ENCODE measurements around the gene SPECC1L.
"Not testable (repeated sequence)": the region's sequence is repeated elsewhere in the genome, so short reads cannot be mapped to it uniquely, and the experiment has no call there.

SPECC1L gene

DNA sequence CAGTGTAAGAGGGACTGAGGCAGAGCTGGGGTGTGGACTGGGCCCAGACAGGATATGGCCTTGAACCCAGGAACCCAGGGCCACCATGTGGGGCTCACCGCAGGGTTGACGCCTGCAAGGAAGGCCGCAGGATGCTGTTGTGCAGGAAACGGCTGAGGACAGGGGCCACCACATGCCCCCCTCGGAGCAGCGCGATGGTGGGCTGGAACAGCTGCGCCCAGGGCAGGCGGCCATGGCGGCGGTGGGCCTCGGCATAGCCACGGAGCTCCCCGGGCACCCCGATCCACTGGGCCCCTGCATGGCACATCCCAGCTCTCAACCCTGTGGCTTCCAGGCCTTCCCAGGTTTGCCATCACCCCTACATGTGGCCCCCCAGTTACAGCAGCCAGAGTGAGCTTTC is 37.9 kb upstream of the SPECC1L start:
- TF ChIP-seq, protein P1, sequence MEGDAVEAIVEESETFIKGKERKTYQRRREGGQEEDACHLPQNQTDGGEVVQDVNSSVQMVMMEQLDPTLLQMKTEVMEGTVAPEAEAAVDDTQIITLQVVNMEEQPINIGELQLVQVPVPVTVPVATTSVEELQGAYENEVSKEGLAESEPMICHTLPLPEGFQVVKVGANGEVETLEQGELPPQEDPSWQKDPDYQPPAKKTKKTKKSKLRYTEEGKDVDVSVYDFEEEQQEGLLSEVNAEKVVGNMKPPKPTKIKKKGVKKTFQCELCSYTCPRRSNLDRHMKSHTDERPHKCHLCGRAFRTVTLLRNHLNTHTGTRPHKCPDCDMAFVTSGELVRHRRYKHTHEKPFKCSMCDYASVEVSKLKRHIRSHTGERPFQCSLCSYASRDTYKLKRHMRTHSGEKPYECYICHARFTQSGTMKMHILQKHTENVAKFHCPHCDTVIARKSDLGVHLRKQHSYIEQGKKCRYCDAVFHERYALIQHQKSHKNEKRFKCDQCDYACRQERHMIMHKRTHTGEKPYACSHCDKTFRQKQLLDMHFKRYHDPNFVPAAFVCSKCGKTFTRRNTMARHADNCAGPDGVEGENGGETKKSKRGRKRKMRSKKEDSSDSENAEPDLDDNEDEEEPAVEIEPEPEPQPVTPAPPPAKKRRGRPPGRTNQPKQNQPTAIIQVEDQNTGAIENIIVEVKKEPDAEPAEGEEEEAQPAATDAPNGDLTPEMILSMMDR (IDR thresholded peaks at IDR 0.05) = no peak

DNA sequence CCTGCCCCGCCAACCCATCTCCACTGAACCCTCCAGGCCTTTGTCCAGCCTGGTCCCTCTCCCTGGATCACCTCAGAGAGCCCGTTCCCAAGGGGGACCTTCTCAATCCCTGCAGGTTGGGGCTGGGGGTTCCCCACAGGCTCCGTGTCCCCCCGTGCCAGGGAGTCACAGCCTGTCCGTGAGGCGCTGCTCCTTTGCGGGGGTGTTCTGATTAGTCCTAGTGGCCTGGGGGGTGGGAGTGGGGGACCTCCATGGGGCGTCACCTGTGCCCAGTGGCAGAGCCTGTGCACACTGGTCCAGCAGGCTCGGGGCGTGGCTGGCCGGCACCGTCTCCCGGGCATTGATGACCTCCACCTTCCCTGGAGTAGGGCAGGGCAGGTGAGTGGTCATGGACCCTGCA is 37.4 kb upstream of the SPECC1L start:
- TF ChIP-seq, protein P1 (IDR thresholded peaks at IDR 0.05) = no peak

DNA sequence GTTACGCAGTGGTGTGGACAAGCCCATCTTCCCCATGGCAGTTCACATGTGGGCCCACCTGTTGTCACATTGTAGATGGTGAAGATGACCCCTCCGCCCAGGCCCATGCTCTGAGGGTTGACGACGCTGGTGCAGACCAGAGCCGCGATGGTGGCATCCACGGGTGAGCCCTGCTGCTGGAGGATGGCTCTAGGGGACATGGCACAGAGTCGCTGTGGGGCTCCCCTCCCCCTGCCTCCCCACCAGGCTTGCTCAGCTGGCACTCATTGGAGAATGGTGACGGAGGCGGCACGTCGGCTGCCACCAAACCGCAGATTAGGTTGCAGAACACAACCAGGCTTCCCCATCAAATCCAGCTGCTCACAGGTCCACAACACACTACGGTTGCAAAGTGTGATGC is 36.8 kb upstream of the SPECC1L start:
- TF ChIP-seq, protein P1 (IDR thresholded peaks at IDR 0.05) = no peak

DNA sequence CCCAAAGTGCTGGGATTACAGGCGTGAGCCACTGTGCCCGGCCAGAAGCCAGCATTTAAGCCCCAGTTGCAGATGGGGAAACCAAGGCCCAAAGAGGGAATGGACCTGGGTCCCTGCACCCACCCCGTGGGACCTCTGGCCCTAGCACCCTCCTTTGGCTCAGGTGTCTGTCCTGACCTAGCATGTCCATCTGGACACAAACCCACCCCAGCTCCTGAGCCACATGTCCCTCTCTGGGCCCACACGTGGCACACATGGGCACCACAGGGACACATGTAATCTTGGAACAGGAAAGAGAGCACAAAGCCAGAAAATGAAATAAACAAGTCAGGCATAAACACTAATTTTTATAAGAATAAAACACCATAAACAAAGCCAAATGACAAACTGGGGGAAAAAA is 35.3 kb upstream of the SPECC1L start:
- TF ChIP-seq, protein P1 (IDR thresholded peaks at IDR 0.05) = no peak

DNA sequence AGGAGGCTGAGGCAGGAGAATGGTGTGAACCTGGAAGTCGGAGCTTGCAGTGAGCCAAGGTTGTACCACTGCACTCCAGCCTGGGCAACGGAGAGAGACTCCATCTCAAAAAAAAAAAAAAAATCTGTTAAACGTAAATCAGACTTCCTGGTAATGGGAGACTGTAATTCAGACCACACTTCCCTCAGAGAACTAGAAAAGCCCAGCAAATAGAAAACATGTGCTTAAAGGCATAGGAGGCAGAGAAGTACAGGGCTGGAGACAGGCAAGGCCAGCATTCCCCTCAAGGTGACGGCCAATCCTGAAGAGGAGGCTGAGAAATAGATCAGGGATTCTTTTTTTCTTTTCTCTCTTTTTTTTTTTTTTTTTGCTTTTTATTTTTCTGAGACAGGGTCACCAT is 34.0 kb upstream of the SPECC1L start:
- TF ChIP-seq, protein P1 (IDR thresholded peaks at IDR 0.05) = no peak

DNA sequence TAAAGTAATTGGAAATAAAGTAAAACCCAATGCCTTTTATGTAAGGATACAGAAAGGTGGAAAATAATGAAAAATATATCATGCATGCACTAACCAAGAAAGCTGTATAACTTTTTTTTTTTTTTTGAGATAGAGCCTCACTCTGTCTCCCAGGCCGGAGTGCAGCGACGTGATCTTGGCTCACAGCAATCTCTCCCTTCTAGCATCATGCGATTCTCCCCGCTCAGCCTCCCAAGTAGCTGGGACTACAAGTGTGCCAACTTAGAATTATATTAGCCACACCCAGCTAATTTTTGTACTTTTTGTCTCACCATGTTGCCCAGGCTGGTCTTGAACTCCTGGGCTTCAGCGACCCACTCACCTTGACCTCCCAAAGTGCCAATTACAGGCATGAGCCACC is 30.2 kb upstream of the SPECC1L start:
- TF ChIP-seq, protein P1 (IDR thresholded peaks at IDR 0.05) = no peak

DNA sequence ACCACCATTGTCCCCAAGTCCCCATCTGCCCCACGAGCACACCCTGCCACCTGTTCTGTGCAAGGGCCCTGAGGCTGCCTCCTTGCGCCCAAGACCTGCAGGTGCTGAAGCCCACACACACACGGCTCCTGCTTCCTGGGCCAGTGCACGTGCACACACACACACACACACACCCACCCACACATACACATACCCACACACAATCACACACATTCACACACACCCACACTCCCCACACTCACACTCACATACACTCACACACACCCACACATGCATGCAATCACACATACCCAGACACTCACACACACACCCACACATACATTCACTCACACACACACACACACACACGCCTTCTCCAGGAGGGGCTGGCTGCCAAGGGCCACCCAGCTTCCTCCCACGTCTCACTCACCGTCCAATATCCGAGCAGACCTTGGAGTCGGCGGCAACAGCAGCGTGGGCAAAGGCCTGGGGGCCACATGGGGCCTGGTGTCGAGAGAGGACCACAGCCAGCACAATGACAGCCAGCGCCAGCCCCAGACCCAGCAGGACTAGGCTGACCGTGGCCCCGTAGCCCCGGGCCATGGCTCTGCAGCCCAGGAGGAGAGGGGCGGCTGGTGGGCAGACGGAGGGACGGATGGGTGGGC is 26.4 kb upstream of the SPECC1L start:
- TF ChIP-seq, protein P1 (IDR thresholded peaks at IDR 0.05) = no peak

DNA sequence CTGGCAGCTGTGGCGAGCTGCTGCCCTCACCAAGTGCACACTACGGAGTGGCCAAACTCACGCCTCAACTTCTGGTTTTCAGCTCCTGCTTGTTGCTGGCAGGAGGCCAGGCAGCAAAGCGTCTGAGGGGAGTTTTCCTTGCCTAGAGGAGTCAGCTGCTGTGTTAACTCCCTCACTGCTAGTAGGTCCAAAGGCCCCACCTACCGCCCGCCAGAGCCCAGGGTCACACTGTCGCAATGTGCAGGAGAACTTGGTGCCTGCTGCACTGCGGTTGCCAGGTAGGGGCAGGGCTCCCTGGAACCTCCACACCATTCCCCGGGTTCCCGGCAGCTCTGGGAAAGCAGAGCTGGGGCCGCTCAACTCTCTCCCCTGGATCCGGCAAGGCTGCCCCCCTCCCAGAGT is 25.6 kb upstream of the SPECC1L start, which contains the start of gene GGT5:
GGT5 (minus strand) TSS at position 53 of the 402 bp plus-strand sequence. CDS start 357 bp downstream, outside the sequence.
- TF ChIP-seq, protein P1 (IDR thresholded peaks at IDR 0.05) = not testable (repeated sequence)

Data from LNCAP (cell line).